HFFc6 (cell line): ENCODE data around the gene ATP5PB. TPM values are rescaled to one million over a fixed set of nuclear protein-coding genes. Genes with fewer than 3 reads are reported as not detected.

Source experiments
- DNase-seq: peaks from one replicate; pipeline ENCODE4 v3.0.0-alpha.2; 2018
- H3K27ac Mint-ChIP-seq: 2 replicates; pipeline ENCODE4 v1.8.0; 2020; ENCODE audit warnings: mild to moderate bottlenecking, mixed read lengths
- H3K27me3 Mint-ChIP-seq: 2 replicates; pipeline ENCODE4 v1.8.0; 2021; ENCODE audit warnings: mild to moderate bottlenecking, moderate library complexity, mixed read lengths; ENCODE audit not compliant: insufficient read depth
- H3K36me3 Mint-ChIP-seq: 2 replicates; pipeline ENCODE4 v1.8.0; 2021; ENCODE audit warnings: low read depth, mixed read lengths
- H3K4me1 Mint-ChIP-seq: 2 replicates; pipeline ENCODE4 v1.8.0; 2020; ENCODE audit warnings: low read depth, mixed read lengths
- H3K4me3 Mint-ChIP-seq: 2 replicates; pipeline ENCODE4 v1.8.0; 2020; ENCODE audit warnings: mild to moderate bottlenecking, moderate library complexity, mixed read lengths
- H3K9me3 Mint-ChIP-seq: 2 replicates; pipeline ENCODE4 v1.8.0; 2020; ENCODE audit warnings: mild to moderate bottlenecking, mixed read lengths
- total RNA-seq, 6 experiments: library from RNA; stranded (reverse); fragmentation: NEBNext Ultra II Directional; extraction: Animal tissue kit (Norgen Biotek cat#: 25700); gene quantifications; 2 replicates in 1 of 6; 3 replicates in 5 of 6; pipeline ENCODE4 v1.2.3, GENCODE V29; 2021
- TF ChIP-seq, protein P1 (sequence below): fragments of 200-600 bp; sonication (generic); IDR thresholded peaks from 2 replicates; pipeline ENCODE4 v1.5.0; 2021; ENCODE audit warnings: antibody characterized with exemption, mild to moderate bottlenecking

Gene ATP5PB
- total RNA-seq, 6 experiments from 2014 or later = 253 to 293 (median 285) TPM

DNA sequence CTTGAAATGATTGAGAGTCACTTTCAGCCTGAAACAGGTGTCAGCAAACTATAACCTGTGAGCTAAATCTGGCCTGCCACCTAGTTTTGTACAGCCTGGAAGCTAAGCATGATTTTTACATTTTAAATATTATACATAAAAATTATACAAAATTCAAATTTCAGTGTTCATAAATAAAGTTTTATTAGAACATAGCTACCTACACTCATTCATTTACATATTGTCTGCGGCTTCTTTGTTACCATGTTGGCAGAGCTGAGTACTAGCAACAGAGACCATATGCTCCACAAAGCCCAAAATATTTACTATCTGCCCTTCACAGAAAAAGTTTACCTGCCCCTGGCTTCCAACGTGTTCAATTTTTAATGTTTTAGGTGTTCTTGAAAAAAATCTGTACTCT lies 16.5 kb downstream of the ATP5PB start:
- Mint-ChIP-seq H3K36me3 (no peaks in the 10 kb centered on the region), H3K27me3 (no peaks in the 10 kb centered on the region), H3K4me3 (no peak overlapping the region), H3K9me3 (no peaks in the 10 kb centered on the region), H3K4me1 (peaks cover 11% of the 10 kb centered on the region), H3K27ac (no peak overlapping the region)
- TF ChIP-seq, protein P1, sequence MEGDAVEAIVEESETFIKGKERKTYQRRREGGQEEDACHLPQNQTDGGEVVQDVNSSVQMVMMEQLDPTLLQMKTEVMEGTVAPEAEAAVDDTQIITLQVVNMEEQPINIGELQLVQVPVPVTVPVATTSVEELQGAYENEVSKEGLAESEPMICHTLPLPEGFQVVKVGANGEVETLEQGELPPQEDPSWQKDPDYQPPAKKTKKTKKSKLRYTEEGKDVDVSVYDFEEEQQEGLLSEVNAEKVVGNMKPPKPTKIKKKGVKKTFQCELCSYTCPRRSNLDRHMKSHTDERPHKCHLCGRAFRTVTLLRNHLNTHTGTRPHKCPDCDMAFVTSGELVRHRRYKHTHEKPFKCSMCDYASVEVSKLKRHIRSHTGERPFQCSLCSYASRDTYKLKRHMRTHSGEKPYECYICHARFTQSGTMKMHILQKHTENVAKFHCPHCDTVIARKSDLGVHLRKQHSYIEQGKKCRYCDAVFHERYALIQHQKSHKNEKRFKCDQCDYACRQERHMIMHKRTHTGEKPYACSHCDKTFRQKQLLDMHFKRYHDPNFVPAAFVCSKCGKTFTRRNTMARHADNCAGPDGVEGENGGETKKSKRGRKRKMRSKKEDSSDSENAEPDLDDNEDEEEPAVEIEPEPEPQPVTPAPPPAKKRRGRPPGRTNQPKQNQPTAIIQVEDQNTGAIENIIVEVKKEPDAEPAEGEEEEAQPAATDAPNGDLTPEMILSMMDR = no peak
- DNase-seq = no peak

DNA sequence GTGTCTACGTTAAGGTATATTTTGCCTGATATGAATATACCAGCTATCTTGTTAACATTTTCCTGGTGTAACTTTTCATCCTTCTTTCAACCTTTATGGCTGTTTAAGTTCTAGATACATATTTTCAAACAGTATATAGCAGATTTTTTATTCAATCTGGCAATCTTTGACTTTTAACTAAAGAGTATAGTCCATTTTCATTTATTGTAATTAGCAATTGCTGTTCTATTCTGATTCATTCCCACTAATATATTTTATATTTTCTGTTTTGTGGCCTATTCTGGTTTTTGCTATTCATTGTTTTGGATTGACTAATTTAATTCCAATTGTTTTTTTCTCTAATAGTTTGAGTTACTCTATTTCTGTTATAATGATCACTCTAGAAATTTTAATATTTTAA lies 17.2 kb downstream of the ATP5PB start:
- H3K36me3 Mint-ChIP-seq = no peaks in the 10 kb centered on the region
- no peak overlapping the region for H3K4me3 Mint-ChIP-seq
- no peak for DNase-seq
- H3K4me1 Mint-ChIP-seq = peaks cover 11% of the 10 kb centered on the region
- no peaks in the 10 kb centered on the region for H3K27me3 Mint-ChIP-seq
- no peak overlapping the region for H3K27ac Mint-ChIP-seq
- H3K9me3 Mint-ChIP-seq = no peaks in the 10 kb centered on the region
- TF ChIP-seq, protein P1 = no peak

DNA sequence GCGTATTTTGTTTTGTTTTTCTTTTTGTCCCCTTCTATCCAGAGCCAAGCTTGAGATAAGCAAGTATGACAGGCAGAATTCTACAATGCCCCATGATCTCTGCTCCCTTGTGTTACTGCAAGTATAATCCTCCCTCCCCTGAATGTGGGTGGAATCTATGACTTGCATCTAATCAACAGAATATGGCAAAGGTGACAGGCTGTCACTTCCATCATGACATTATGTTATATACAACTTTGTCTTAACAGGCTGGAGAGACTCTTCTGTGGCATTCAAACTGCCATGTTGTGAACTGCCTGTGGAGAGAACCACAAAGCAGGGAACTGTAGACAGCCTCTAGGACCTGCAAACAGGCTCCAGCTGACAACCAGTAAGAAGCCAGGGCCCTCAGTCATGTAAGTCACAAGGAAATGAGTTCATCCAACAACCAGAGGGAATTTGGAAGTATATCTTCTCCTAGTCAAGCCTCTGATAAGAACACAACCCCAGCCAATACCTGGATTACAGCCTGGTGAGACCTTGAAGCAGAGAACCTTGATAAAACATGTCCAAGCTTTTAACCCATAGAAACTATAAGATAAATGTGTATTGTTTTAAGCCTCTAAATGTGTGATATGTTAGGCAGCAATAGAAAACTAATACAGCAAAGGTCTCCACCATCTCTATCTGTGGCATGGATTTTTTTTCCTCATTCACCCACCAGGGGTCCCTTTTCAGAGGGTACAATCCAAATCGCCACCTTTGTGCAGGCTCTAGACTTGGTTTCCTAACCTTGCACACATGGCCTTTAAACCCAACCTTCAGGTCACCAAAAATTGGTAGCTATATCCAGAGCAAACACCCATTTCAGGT lies 18.8 kb downstream of the ATP5PB start:
- peaks cover 5% of the 10 kb centered on the region for H3K4me1 Mint-ChIP-seq
- no peaks in the 10 kb centered on the region for H3K27me3 Mint-ChIP-seq
- H3K27ac Mint-ChIP-seq = no peak overlapping the region
- no peak overlapping the region for H3K4me3 Mint-ChIP-seq
- TF ChIP-seq, protein P1 = peak; percentile 33; the same call in 1 of the 2 replicates
- H3K36me3 Mint-ChIP-seq = no peaks in the 10 kb centered on the region
- no peak for DNase-seq
- H3K9me3 Mint-ChIP-seq = no peaks in the 10 kb centered on the region

DNA sequence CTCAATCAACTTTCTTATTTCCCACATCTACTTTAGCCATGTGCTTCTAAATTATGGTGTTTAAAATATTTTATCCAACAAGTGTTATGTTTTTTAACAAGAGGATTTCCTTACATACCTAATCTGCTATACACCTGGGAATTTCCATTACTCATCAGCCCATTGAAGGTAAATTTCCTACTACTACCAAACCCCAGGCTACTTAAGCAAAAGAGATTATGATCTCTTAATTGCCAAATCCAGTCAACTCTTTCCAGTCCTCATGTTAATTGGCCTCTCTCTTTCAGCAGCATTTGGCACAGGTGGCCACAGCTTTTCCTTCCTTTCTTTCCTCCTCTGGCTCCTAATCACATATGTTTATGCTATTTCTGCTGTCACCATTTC lies 19.4 kb downstream of the ATP5PB start:
- no peak overlapping the region for H3K27ac Mint-ChIP-seq
- H3K9me3 Mint-ChIP-seq = no peaks in the 10 kb centered on the region
- no peaks in the 10 kb centered on the region for H3K4me1 Mint-ChIP-seq
- no peaks in the 10 kb centered on the region for H3K27me3 Mint-ChIP-seq
- TF ChIP-seq, protein P1 = no peak
- H3K36me3 Mint-ChIP-seq = no peaks in the 10 kb centered on the region
- no peak overlapping the region for H3K4me3 Mint-ChIP-seq
- no peak for DNase-seq

DNA sequence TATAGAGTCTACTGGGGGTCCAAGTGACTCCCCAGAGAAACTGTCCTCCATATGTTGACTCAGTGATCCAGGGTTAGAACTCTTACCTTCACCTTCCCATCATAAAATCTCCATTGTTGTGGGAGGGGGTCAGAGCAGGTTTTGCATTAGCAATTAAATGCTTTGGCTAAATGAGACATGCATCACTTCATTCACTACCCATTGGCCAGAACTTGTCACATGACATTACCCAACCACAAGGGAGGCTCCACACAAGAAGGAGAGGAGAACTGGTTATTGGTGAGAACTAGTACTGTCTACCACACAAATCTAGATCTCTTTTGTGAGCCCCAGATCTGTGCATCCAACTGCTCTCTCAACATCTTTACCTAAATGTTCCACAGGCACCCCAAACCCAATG lies 20.3 kb downstream of the ATP5PB start:
- Mint-ChIP-seq H3K27me3 (no peaks in the 10 kb centered on the region), H3K9me3 (no peaks in the 10 kb centered on the region), H3K4me1 (peaks cover under 1% of the 10 kb centered on the region), H3K4me3 (no peak overlapping the region), H3K36me3 (no peaks in the 10 kb centered on the region), H3K27ac (no peak overlapping the region)
- TF ChIP-seq, protein P1 = no peak
- no peak for DNase-seq
